Inflammatory macrophage (primary cell): ENCODE measurements around the gene ACOT13.
"Not testable (repeated sequence)": the region's sequence is repeated elsewhere in the genome, so short reads cannot be mapped to it uniquely, and the experiment has no call there.

ENCODE experiments used
- DNase-seq, 2 donors: peaks; one replicate each; pipeline ENCODE4 v3.0.0-alpha.2; 2020 to 2022
- total RNA-seq, 18 experiments: gene quantifications; one replicate each; lab custom pipeline; 2026; ENCODE audit warnings: mixed read lengths in 6 of 18, inconsistent platforms in 2 of 18; lab: John Stamatoyannopoulos, UW

Gene ACOT13
- 22.3 to 105 (median 59.0) reads per million in 18 experiments for total RNA-seq

DNA sequence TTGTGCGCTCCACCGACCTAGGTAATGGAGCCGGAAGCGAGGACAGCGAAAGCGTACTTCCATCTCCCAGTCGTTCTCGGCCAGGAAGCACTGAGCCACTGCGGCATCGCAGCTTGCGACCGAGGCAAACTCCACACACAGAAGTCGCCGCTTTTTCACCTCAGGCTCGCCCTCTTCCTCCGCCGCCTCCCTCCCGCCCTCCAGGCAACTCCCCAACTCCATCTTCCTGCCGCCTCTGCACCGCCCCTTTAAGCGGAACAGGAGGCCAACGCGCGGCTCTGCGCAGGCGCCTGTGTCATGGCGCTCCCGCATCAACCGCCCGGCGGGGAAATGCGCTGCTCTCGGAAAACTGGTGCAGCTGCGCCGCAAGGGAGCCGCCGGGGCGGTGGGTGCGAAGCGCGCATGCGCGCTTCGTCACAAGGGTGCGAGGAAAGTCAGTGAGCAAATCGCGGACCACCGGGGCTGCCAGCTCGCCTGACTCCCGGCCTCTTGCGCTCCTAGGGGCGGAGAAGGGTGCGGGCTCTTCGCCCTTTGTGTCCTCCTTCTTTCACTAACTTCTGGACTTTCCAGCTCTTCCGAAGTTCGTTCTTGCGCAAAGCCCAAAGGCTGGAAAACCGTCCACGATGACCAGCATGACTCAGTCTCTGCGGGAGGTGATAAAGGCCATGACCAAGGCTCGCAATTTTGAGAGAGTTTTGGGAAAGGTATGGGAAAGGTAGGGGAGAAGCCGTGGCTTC, at the start of gene ACOT13, which contains the start of gene TDP2:
ACOT13 (plus strand) TSS at position 437 of the 737 bp plus-strand sequence; CDS start at position 624, 187 bp downstream.
TDP2 (minus strand) TSS at position 259 of the 737 bp plus-strand sequence; CDS start at position 222, 37 bp downstream.
- DNase-seq, result peak; percentile 98 to 99

- DNase-seq, result no peak
Observed at GRCh38 chr6:24619661-24620060, 47.2 kb upstream of the ACOT13 start.

DNA sequence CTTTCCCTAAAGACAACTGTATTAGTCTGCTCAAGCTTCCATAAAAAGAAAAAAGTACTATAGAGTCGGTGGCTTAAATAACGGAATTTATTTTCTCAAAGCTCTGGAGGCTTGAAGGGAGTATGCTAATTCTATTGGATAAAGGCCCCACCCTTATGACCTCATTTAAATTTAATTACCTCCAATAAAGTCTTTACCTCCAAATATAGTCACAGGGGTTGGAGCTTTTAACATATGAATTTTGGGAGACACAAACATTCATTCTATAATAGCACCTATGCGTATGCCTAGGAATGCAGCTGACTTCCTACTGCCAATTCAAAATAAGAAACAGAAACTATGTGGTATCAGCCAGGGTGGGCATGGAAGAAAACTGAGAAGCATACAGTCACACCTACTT, 46.2 kb upstream of the ACOT13 start:
- no peak for DNase-seq

DNA sequence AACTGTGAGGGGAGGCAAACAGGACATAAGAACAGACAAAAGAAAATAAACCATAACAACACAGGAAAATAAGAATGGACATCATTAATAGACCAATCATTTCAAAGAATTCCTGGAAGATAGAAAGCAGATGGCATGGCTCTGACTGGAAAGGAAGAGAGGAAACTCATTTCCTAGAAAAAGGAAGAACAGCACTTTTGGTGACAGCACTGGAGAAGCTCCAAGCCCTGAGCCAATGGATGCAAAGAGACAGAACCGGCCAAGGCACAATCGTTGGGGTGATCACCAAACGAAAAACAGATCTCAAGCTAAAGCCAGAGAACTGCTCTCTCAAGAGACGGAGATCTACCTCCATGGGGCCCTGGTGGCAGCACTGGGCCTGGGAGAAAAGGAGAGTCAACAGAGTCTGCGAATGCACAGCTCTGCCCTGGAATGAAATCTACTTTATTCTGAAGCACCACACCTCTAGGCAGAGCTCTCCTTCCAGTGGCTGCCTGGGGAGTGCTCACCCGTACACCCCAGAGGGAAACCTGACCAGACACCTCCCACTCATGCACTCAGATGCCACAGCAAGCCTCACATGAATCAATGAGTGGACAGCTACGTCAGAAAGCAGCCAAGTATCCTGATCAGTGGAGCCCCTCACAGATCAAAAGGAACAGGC, 45.1 kb upstream of the ACOT13 start:
- no peak for DNase-seq

- no peak for DNase-seq
Observed at GRCh38 chr6:24630856-24631505, 35.9 kb upstream of the ACOT13 start.

DNA sequence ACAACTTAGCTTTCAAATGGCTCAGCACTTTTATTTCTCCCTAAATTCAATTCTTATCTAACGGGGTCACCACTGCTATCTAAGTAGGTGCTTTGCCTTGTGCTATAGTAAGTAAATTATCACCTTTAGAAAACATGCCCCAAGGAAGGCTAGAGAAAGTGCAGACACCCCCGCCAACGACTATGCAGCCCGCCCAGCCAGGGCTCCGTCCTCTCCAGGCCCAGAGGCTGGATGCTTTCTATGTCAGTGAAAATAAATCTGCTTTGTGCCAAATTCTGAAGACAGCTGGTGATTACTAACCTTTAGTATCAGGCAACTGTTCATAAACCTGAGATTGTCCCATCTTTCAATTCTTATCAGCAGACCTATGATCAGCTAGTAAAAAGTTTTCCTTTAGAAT, 35.2 kb upstream of the ACOT13 start:
- no peak for DNase-seq

- no peak for DNase-seq
Observed at GRCh38 chr6:24632573-24632972, 34.3 kb upstream of the ACOT13 start.

- DNase-seq, result no peak
Observed at GRCh38 chr6:24636681-24637080, 30.2 kb upstream of the ACOT13 start.

DNA sequence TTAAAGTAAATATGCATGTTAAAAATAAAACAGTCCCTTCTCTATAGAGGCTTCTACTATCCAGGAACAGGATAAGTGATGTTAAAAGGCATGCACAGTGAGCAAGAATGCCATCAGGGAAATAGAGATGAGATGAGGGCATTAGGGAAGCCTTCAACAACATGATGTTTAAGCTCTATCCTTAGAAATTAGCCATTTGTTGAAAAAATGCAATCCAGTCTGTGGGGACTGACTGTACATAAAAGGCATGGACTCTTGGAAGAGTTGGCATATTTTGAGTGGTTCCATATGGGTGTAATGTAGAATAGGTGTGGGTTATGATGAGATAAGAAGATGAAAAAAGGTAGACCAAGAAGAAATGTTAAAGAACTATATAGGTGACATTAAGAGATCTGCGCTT, 26.7 kb upstream of the ACOT13 start:
- DNase-seq, result no peak

GRCh38 chr6:24640631-24641030, 26.2 kb upstream of the ACOT13 start:
- DNase-seq, result not testable (repeated sequence)

- DNase-seq, result no peak
Observed at GRCh38 chr6:24642061-24642460, 24.8 kb upstream of the ACOT13 start.

DNA sequence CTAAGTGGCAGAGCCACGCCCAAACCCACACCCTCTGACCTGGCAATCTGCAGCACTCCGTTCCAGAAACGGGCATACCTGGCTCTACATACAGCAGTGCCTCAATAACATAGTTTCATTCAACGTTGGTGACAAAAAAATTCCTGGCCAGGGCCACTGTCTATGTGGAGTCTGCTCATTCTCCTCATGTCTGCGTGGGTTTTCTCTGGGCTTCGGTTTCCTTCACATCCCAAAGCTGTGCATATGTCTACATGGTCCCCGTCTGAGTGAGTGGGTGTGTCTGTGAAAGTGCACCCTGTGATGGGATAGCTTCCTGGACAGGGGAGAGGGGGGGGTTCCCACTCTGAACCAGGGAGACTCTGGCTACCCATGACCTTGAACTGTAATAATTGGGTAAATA, 23.0 kb upstream of the ACOT13 start:
- DNase-seq, result no peak

DNA sequence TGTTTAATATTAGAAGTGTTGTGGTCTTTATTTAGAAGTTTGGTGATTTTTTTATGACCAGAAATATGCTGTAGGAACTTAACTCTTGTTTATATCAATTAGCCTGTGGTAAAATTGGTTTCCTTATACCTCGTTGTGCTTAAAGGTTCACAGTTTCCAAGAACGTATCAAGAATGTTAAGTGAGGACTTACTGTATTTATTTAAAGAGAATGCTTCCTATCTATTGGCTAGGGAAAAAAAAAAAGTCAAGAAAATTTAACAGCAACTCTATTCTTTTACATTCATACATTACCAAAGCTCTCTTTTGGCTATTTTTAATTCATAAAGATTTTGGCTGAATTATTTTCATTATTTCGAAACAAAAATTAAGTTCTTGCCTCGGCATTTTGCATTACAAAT, 22.5 kb upstream of the ACOT13 start:
- no peak for DNase-seq

DNA sequence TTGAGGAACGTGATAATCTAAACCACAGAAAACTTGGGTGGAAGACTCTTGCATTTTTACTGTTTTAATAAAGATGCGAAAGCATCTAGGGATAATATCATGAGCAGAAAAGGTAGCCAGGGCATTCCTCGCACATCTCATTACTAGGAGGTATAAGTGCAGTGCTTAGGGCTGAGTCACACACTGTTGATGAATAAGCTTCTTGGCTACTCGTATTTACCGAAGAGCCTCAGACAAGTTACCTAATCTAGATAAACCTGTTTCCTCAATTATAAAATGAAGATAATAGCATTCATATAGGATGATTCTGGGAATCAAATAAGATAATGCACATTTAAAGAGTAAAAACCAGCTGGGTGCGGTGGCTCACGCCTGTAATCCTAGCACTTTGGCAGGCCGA, 20.1 kb upstream of the ACOT13 start:
- no peak for DNase-seq

- DNase-seq, result peak in 1 of 2 donors; percentile 0
Observed at GRCh38 chr6:24648276-24648675, 18.6 kb upstream of the ACOT13 start.

DNA sequence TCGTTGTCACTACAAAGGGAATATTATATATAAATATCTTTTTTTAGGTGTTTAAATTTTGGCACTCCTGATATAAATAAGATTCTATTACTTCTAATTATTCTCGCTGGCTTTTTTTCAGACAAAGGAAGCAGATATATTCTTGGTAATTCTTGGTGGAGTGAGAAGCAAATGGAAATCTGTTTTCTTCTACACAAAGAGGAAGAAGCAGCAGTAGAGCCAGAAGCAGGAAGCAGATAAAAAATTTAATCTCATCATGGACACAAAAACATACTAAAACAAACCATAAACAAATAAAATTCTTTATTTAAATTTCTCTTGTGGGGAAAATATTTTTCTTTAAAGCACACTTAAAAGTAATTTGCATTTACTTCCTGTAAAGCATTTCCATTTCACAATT, 17.2 kb upstream of the ACOT13 start:
- no peak for DNase-seq

DNA sequence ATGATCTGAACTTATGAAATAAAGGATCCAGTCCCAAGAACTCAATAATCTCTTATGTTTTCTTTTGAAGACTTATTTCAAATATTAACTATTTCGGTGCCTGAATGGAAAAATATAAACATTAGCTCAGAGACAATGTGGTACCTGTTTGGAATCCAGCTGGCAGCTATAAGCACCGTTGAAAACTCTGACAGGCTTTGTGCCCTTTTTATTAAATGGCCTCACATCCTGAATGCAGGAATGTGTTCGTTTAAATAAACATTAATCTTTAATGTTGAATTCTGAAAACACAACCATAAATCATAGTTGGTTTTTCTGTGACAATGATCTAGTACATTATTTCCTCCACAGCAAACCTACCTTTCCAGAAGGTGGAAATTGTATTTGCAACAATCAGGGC, 16.5 kb upstream of the ACOT13 start:
- no peak for DNase-seq

DNA sequence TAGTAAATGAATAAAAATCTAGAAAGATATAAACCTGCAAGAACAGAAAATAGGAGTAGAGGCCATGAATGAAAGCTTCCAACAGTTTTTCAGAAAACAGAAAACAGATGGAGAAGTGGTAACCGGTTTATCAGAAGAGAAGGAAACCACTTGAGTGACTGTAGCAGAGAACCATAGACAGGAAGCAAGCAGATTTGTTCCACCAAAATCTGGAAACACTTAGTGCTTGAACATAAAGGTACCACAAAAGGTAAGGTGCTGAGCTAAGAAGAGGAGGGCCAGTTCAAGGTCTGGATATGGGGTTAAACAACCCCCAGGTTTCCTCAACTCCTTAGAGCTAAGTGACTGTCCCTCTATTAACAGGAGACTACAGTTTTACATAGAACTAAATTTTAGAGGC, 11.7 kb upstream of the ACOT13 start:
- no peak for DNase-seq

- DNase-seq, result peak; percentile 96 to 97
Observed at GRCh38 chr6:24658573-24659560, 8.0 kb upstream of the ACOT13 start.

- peak; percentile 47 to 68 for DNase-seq
Observed at GRCh38 chr6:24659561-24659960, 7.3 kb upstream of the ACOT13 start.

DNA sequence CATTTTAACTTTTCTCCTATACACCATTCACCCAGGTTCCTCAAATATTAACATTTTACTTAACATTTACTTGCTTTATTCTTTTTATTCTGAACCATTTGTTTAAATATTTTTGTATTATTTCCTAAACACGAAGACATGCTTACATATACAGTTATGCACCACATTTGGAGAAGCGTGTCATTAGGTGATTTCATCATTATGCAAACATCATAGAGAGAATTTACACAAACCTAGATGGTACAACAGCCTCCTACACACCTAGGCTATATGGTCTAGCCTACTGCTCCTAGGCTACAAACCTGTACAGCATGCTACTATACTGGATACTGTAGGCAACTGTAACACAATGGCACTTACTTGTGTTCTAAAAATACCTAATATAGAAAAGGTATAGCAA, 6.8 kb upstream of the ACOT13 start:
- DNase-seq, result peak; percentile 62 to 70

GRCh38 chr6:24661759-24662158, 5.1 kb upstream of the ACOT13 start:
- DNase-seq, result not testable (repeated sequence)
